ENCODE data around the gene SORBS2.

DNA sequence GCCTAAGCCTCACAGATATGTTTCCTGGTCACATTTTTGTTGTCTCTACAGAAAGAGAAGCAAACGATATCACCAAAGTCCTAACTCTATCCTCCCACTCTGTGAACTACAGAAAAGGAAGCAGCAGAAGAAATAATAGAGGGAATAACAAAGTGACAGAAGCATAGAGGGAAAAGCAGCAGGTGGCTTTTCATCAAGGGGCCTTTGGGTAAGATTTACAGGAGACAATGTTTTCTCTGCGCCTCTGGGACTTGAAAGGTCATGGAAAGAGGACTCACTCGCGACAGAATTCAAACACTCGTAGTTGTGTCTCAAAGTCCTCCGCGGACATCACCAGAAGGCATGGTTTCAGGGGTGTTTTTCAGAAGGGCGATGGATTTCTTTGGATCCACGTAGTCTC, 66.1 kb downstream of the SORBS2 start:
- TF ChIP-seq POLR2A (IDR thresholded peaks at IDR 0.05), result no peak
- TF ChIP-seq, protein P1, sequence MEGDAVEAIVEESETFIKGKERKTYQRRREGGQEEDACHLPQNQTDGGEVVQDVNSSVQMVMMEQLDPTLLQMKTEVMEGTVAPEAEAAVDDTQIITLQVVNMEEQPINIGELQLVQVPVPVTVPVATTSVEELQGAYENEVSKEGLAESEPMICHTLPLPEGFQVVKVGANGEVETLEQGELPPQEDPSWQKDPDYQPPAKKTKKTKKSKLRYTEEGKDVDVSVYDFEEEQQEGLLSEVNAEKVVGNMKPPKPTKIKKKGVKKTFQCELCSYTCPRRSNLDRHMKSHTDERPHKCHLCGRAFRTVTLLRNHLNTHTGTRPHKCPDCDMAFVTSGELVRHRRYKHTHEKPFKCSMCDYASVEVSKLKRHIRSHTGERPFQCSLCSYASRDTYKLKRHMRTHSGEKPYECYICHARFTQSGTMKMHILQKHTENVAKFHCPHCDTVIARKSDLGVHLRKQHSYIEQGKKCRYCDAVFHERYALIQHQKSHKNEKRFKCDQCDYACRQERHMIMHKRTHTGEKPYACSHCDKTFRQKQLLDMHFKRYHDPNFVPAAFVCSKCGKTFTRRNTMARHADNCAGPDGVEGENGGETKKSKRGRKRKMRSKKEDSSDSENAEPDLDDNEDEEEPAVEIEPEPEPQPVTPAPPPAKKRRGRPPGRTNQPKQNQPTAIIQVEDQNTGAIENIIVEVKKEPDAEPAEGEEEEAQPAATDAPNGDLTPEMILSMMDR (IDR thresholded peaks at IDR 0.05), result no peak
